GM13976 (cell line): ENCODE results near the gene B3GNT2.

Experiments
- DNase-seq: peaks from one replicate; pipeline ENCODE4 v3.0.0; 2012; ENCODE audit warnings: low spot score
- in situ Hi-C: fragments of 300-500 bp; cut with MboI; formaldehyde crosslinking; loops from one replicate; pipeline ENCODE4 v1.12.0; 2022; ENCODE audit warnings: low sequenced_read_pairs, mixed read lengths, inconsistent platforms; ENCODE audit not compliant: unreplicated experiment
- TF ChIP-seq, protein P1 (sequence below): IDR thresholded peaks from 2 replicates; pipeline ENCODE4 v1.5.1; 2012; ENCODE audit warnings: borderline replicate concordance, mild to moderate bottlenecking; ENCODE audit not compliant: insufficient read depth; ENCODE audit errors: extremely low read depth, missing control alignments, control extremely low read depth

B3GNT2 gene

DNA sequence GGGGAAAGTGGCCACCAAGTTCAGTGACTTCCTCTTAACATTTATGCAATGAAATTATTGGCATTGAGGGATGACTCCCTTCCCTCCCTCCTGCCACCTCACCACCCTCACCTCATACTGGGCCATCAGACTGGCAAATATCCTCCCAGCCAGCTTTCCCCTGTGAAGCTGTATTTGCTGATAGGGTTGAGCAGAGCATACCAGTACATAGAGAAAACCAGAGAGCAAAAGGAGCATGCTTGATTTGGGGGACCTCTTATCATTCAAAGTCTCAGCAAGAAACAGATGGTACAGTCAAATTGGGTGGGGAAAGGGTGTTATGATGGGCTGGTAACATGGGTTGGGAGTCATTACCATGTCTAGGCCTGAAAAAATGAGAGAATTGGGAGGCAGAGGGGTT, 19.1 kb upstream of the B3GNT2 start:
- no peak for DNase-seq
- in situ Hi-C loops, result no loop called here
- TF ChIP-seq, protein P1, sequence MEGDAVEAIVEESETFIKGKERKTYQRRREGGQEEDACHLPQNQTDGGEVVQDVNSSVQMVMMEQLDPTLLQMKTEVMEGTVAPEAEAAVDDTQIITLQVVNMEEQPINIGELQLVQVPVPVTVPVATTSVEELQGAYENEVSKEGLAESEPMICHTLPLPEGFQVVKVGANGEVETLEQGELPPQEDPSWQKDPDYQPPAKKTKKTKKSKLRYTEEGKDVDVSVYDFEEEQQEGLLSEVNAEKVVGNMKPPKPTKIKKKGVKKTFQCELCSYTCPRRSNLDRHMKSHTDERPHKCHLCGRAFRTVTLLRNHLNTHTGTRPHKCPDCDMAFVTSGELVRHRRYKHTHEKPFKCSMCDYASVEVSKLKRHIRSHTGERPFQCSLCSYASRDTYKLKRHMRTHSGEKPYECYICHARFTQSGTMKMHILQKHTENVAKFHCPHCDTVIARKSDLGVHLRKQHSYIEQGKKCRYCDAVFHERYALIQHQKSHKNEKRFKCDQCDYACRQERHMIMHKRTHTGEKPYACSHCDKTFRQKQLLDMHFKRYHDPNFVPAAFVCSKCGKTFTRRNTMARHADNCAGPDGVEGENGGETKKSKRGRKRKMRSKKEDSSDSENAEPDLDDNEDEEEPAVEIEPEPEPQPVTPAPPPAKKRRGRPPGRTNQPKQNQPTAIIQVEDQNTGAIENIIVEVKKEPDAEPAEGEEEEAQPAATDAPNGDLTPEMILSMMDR, result no peak

DNA sequence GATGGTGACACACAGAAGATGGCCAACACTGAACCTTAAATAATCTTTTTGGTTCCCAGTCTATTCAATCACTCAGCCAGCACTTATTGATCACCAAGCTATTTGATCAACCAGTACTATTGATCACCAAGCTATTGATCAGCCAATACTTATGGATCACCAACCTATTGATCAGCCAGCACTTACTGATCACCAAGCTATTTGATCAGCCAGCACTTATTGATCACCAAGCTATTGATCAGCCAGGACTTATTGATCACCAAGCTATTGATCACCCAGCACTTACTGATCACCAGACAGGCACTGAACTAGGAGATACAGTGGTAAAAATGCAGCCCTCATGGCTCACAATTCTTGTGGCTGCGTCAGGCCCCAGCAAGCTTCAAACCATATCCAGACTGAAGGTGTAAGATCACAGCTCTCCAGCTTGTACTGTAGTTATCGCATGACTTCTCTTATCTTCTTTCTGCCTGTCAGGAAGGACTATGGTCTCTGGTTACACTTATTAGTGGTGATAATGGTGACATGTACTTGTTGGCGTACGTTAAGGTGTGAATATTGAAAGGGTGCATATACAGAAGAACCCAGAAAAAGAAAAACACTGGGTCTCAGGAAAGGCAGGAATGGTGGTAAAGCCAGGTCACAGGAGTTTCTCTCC, 18.4 kb upstream of the B3GNT2 start:
- TF ChIP-seq, protein P1, result no peak
- in situ Hi-C loops, result no loop called here
- DNase-seq, result no peak

DNA sequence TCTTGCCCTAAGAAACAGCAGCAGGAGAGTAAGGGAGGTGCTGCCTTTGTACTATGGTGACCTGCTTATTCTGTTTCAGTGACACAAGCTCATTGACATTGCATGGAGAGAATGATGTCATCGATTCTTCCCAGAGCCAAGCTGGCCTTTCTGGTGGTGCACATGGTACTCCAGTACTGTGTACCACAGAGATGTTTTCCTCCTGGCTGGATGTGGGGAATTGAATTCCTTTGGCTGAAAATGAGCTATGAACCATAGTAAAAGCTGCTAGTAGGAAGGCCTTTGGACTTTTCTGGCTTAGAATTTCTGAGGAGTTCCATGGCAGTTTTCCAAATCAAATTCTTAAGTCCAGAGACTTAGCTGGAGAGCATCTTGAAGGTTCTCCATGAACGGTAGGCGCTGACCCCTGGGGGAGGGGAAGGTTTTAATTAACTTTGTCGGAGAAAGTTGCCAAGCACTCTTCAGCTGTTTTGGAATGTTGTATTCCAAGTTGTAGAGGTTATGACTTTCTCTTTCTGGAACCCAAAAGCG, 17.1 kb upstream of the B3GNT2 start:
- in situ Hi-C loops, result no loop called here
- TF ChIP-seq, protein P1, result no peak
- no peak for DNase-seq

DNA sequence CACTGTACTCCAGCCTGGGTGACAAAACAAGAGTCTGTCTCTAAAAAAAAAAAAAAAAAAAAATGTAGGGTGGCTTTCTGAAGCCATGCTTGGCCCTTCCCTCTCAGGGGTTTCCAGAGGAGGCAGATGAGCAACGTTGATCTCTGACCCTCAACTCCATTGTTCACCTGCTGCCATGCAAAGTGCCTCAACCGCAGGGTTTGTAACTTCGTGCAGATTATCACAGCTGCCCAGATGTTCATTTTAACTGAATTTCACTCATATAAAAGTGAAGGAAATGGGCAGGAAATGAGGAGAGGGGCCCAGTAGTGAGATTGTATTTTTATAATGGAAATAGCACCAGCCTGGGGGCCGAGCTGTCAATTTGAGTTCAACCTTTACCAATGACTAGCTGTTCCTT, 14.9 kb upstream of the B3GNT2 start:
- no peak for DNase-seq
- TF ChIP-seq, protein P1, result no peak
- in situ Hi-C loops, result no loop called here

DNA sequence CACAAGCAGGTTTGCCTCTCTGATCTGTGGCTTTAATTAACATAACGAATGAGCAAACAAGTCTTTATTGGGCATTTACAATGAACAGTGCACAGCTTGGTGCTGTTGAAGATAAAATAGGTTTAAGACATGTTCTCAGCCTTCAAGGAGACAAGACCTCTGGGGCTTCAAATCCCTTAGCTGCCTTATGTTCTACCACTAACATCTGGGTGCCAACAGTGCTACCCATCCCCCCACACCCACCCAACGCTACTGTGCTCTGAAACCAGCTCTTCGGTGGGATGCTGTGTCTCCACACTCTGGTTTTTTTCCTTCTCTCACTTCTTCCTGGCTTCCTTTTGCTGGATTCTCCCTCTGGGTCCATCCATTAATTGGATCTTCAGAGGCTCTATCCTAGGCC, 14.1 kb upstream of the B3GNT2 start:
- in situ Hi-C loops, result no loop called here

DNA sequence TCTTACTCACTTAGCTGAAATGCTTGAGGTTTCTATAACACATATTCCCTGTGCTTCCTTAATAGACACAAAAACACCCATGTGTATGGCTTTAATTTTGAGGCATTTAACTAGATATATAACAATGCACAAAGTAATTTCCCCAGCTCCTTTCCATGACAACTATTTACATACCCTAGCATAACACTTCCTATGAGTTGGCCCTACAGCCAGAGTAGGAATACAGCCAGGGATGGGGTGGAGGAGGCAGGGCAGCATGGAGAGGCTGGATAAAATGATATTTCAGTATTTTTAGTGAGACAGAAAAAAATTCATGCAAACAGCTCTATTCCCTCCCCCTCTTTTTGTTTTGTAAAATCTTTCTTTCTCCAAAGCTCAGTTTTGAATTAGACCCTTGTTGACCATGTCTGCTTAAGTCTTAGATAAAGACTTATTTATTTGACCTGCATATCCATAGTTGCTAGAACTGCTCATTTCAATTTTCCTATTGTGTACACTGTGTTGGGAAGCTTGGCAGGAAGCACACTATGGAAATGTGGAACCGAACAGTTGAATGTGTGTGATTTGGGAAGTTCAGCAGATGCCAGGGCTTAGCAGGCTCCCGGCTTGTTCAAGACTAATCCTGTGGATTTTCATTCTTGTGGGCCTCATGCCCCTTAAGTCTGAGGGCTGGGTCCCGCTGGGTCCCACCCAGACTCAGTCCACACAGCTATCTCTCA, 11.2 kb upstream of the B3GNT2 start:
- TF ChIP-seq, protein P1, result no peak
- DNase-seq, result no peak
- in situ Hi-C loops, result no loop called here

More for the DNA sequence above, 14.1 kb upstream of the B3GNT2 start:
- TF ChIP-seq, protein P1, result no peak
- no peak for DNase-seq
